ENCODE data around the gene PDGFRB.

PDGFRB gene

GRCh38 chr5:150144246-150144801, 11.3 kb downstream of the PDGFRB start:
- DNase-seq (ENCODE audit: low spot score): no peak

- DNase-seq (ENCODE audit: low spot score): no peak
These were observed 12.0 kb downstream of the PDGFRB start for GRCh38 chr5:150143350-150144245.

DNA sequence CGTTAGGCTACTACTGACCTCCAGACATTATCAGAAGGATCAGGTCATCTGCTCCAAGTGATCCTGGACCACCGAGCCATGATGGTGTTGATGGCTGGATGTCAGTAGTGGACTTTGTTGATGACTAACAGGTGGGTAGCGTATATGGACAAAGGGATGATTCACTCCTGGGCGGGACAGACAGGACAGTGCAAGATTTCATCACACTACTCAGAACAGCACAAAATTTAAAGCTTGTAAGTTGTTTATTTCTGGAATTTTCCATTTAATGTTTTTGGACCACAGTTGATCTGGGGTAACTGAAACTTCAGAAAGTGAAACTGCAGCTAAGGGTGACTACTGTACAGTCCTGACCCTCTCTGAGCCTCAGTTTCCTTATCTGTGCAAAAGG, 12.7 kb downstream of the PDGFRB start:
- no peak for DNase-seq (ENCODE audit: low spot score)

DNA sequence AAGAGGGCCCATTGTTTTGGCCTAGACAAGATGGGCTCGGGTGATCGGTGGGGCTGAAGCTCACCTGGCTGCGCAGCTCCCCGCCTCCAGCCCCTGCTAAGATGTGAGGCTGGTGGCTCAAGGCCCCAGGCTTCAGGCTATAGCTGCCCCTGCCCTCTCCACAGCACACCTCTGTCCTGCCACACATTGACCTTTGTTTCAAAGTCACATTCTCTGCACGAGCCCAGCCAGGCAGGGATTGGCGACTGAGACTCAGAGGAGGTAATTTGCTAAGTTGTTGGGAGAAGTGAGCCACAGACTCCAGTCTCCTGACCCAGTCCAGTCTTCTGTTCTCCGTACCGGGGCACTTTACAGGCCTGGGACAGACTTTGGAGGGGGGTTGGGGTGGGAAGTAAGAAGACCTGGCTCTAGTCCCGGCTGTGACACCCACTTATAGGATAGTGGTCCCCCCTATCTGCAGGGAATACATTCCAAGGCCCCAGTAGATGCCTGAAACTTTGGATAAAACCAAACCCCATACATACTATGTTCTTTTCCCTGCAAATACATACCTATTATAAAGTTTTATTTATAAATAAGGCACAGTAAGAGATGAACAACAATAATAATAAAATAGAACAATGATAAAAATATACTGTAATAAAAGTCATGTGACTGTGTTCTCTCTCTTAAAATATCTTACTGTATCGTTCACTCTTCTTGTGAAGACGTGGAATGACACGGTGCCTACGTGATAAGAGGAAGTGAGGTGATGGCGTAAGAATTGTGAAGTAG, 13.3 kb downstream of the PDGFRB start:
- no peak for DNase-seq (ENCODE audit: low spot score)

GRCh38 chr5:150141544-150142184, 14.0 kb downstream of the PDGFRB start:
- no peak for DNase-seq (ENCODE audit: low spot score)

GRCh38 chr5:150140830-150141229, 14.8 kb downstream of the PDGFRB start:
- DNase-seq (ENCODE audit: low spot score): no peak

- no peak for DNase-seq (ENCODE audit: low spot score)
These were observed 16.3 kb downstream of the PDGFRB start for GRCh38 chr5:150139334-150139733.

DNA sequence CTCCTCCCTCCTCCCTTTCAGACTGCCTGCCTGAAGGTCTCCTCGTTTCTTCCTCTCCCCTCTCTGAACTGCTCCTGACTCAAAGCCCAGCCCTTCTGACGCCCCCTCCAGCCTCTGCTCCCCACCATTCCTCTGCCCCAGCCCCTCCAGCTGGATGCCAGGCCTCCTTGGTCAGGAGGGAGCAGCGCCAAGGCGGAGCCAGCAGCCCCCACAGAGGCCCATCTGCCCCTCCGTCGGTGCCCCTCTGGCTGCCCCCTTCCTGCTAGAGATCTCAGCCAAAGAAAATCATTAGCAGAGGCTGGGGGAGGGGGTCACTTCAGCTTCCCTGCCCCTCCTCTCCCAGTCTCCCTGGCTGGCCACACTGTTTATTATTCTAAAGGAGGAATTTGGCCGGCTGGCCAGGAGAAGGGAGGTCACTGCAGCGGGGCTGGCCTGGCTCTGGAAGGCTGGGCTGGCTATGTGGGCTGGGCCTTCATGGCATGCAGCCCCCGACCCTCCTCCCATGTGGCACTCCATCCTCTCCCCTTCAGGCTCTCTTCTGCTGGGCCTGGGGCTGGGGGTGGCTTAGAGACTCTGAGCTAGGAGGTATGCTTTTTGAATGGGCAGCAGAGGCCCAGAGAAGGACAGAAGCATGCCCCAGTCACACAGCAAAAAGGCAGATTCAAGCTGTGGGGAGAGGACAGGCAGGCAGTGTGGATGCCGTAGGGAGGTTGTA, 16.9 kb downstream of the PDGFRB start:
- DNase-seq (ENCODE audit: low spot score): peak; percentile 70

DNA sequence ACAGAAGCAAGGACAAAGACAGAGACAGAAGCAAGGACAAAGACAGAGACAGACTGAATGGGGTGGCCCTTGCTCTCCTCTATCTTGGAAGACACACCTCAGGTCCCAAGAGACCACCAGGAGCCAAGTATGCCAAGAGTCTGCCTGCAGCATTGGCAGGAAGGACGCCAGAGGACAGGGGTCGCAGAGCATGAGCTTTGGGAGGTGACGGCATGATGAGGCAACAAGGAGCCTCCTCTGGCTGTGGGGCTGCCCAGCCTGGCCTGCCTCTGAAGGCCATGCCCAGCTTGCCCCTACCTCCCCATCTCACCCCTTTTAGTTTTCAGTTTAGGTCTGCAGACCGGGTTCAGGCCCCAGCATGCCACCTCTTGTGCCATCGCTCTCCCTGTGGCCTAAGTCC, 17.6 kb downstream of the PDGFRB start:
- no peak for DNase-seq (ENCODE audit: low spot score)

DNA sequence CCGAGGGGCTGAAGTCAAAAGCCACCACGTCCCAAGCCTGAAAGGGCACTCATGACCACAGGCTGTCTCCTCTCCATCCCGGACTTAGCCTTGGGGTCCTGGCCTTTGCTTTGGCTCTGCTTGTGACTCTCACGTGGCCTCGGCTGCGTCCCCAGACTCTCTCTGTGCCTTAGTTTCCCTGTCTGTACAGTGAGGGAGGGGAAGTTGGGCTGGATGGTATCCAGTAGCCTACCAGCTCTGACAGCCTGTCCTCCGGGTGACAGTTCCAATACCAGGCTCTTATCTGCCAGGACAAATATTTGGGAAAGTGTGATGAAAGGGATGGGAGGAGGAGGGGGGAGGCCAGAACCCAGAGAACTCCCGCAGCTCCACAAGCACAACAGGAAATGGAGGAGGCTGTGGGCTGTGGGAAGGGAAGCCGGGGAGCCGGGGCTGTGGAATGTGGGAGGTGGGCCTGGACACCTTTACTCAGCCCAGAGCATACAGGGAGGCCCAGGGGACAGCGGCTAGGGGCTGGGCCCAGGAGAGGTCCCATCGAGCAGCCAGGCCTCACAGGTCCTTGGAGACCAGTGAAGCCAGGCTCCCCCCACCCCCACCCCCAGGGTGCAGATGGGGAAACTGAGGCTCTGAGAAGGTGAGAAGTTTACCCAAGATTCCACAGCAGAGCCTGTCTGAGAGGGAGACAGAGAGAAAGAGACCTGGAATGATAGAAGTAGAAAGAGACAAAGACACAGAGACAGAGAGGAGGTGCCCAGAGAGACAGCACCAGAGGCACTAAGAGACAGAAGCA, 18.3 kb downstream of the PDGFRB start:
- no peak for DNase-seq (ENCODE audit: low spot score)

DNA sequence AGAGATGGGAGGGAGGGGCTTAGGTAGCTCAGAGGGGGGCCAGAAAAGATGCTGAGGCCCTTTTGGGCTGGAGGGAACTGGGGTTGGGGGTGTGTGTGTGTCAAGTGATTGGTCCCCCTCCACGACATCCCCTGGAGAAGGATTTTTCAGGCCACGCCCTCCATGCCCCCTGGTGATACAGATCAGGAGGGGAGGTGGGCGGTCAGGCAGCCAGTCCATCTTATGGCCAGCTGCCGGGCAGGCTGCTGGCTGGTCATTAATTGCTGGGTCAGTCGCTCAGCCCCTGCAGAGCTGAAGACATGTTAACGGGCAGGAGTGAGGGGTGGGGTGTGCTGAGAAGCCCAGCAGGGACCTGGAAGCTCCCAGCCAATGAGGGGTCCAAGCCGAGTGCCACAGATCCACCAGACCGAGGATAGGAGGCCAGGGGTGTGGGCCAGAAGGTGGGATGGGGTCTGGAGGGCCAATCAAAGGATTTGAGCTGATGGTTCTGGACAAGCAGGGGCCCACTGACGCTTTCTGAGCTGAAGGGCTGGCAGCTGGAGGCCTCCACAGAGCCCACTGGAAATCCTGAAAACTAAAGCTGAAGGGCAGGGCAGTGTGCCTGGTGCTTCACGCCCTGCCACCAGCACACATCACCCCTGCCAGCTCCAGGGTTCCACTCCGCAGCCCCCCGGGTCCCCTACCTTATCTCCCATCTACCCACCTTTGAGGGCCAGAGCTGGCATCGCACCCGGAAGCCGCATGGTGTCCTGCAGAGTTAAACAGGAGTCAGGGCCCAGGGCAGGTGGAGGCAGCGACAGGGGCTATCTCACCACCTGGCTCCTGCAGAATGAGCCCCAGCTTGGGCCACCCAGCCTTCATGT, 19.1 kb downstream of the PDGFRB start:
- no peak for DNase-seq (ENCODE audit: low spot score)

- DNase-seq (ENCODE audit: low spot score): no peak
These were observed 19.9 kb downstream of the PDGFRB start for GRCh38 chr5:150135557-150136304.

GRCh38 chr5:150134198-150134588, 21.5 kb downstream of the PDGFRB start:
- no peak for DNase-seq (ENCODE audit: low spot score)

- DNase-seq (ENCODE audit: low spot score): no peak
These were observed 22.0 kb downstream of the PDGFRB start for GRCh38 chr5:150133581-150134197.

DNA sequence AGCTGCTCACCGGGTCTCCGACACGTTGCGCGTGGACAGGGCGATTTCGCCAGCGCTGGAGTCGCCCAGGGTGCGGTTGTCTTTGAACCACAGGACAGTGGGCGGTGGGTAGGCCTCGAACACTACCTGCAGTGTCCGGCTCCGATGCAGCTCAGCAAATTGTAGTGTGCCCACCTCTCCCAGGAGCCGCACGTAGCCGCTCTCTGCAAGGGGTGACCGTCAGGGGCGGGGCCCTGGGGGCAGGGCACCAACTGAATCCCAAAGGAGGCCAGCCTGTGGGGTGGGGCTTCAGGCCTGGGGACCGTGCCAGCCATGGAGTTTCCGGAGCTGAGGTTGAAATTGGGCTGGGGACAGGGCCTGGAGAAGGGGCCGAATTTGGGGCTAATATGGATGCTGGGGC, 22.9 kb downstream of the PDGFRB start:
- DNase-seq (ENCODE audit: low spot score): no peak

DNA sequence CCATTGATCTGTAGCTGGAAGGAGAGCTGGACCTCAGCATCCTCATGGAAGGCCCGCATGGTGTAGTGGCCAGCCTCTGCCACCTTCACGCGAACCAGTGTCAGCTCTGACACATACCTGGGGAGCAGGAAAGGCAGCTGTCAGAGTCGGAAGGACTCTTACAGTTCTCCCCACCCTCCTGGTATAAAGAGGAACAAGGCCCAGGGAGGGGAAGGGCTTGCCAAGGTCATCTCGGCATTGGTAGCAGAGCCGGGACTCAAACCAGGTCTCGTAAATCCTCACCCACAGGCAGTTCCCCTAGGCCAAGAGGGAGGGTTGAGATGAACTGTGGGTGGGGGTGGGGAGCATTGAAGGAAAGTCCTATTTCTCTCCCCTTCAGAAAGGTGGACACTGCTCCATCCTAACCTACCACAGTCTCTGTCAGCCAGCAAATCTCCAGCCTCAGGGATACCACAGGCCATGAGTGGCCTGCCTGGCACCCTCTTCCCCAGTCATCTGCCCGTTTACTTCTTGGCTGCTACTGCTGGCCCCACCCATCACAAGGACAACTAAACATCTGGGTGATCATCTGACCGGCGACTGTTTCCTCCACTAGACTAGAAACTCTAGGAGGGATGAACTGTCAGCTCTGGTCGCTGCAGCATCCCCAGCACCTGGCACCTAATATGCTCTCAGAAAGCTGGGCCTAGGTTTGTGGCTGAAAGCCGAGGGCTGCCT, 23.5 kb downstream of the PDGFRB start:
- no peak for DNase-seq (ENCODE audit: low spot score)

DNA sequence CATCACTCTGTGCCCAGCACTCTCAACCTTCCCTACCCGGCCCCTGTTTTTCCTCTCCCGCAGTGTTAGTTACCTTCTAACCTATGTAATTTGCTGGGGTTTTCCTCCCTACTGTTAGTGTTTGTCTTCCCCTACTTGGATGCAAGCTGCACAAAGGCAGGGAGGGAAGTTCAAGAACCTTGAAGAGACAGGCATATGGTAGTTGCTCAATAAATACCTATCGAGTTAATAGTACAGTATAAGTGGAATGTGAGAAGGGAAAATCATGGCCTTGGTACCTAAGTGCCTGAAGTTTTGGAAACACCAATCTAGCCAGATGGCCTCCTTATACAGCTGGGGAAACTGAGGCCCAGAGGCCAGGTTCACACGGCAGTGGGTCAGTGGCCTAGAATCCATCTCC, 24.2 kb downstream of the PDGFRB start:
- no peak for DNase-seq (ENCODE audit: low spot score)

DNA sequence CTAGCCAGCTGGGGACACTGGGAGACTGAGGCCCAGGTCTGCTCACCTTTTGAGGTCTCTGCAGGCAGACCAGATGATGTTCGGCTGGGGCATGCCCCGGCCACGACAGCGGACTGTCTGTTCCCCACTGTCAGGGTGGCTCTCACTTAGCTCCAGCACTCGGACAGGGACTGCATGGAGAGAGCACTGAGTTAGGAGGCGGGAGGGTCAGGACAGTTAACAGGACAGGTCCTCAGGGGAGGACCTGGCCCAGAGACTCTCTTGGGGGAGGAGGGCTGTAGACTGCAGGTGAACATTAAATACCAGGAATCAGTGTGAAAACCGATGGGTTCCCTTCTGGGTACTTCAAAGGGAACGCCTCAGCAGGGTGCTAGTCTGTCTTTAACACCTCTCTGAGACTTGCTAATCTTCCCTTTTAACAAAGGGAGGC, 25.1 kb downstream of the PDGFRB start:
- no peak for DNase-seq (ENCODE audit: low spot score)

All from putamen (tissue), 1 donor.